T-helper 2 cell treated with Interferon-gamma antibody and Interleukin-4, amounts not matched to agents 5 μg/mL and 100 μg/mL, for 36 hours (primary cell): Measurements from ENCODE around the gene AKAP17A.
"Not testable (repeated sequence)": the region's sequence is repeated elsewhere in the genome, so short reads cannot be mapped to it uniquely, and the experiment has no call there.

Experiments
- DNase-seq: peaks from one replicate; pipeline ENCODE4 v3.0.0; 2021; ENCODE audit warnings: low spot score
- H3K27ac Mint-ChIP-seq: one replicate; pipeline ENCODE4 v1.8.0; 2021; ENCODE audit warnings: mild to moderate bottlenecking, mixed read lengths
- H3K27me3 Mint-ChIP-seq: one replicate; pipeline ENCODE4 v1.8.0; 2021; ENCODE audit warnings: low read depth, mixed read lengths
- H3K36me3 Mint-ChIP-seq: one replicate; pipeline ENCODE4 v1.8.0; 2021; ENCODE audit warnings: low read depth, mixed read lengths
- H3K4me1 Mint-ChIP-seq: one replicate; pipeline ENCODE4 v1.8.0; 2021; ENCODE audit warnings: low read depth, mixed read lengths
- H3K4me3 Mint-ChIP-seq: one replicate; pipeline ENCODE4 v1.8.0; 2022; ENCODE audit warnings: mild to moderate bottlenecking, moderate library complexity, mixed read lengths
- H3K9me3 Mint-ChIP-seq: one replicate; pipeline ENCODE4 v1.8.0; 2021; ENCODE audit warnings: mixed read lengths

Gene AKAP17A, protein sequence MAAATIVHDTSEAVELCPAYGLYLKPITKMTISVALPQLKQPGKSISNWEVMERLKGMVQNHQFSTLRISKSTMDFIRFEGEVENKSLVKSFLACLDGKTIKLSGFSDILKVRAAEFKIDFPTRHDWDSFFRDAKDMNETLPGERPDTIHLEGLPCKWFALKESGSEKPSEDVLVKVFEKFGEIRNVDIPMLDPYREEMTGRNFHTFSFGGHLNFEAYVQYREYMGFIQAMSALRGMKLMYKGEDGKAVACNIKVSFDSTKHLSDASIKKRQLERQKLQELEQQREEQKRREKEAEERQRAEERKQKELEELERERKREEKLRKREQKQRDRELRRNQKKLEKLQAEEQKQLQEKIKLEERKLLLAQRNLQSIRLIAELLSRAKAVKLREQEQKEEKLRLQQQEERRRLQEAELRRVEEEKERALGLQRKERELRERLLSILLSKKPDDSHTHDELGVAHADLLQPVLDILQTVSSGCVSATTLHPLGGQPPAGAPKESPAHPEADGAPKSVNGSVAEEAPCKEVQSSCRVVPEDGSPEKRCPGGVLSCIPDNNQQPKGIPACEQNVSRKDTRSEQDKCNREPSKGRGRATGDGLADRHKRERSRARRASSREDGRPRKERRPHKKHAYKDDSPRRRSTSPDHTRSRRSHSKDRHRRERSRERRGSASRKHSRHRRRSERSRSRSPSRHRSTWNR

GRCh38 chrX:1591102-1591862 lies at the start of gene AKAP17A:
AKAP17A (plus strand) TSS chrX:1591604; CDS start chrX:1593463, 1,859 bp downstream.
- Mint-ChIP-seq H3K9me3 (no peaks in the 10 kb centered on the region), H3K27ac (peak within 1 kb of the TSS; percentile 91), H3K4me3 (peak within 1 kb of the TSS; percentile 95), H3K27me3 (no peaks in the 10 kb centered on the region), H3K4me1 (peaks cover 17% of the 10 kb centered on the region), H3K36me3 (peaks cover 36% of the 10 kb centered on the region)
- peak; percentile 99 for DNase-seq

GRCh38 chrX:1542994-1543725 lies 48.2 kb upstream of the AKAP17A start:
- Mint-ChIP-seq H3K9me3 (no peaks in the 10 kb centered on the region), H3K36me3 (peaks cover 7% of the 10 kb centered on the region), H3K4me3 (no peak overlapping the region), H3K4me1 (peaks cover 5% of the 10 kb centered on the region), H3K27ac (no peak overlapping the region), H3K27me3 (no peaks in the 10 kb centered on the region)
- no peak for DNase-seq

DNA sequence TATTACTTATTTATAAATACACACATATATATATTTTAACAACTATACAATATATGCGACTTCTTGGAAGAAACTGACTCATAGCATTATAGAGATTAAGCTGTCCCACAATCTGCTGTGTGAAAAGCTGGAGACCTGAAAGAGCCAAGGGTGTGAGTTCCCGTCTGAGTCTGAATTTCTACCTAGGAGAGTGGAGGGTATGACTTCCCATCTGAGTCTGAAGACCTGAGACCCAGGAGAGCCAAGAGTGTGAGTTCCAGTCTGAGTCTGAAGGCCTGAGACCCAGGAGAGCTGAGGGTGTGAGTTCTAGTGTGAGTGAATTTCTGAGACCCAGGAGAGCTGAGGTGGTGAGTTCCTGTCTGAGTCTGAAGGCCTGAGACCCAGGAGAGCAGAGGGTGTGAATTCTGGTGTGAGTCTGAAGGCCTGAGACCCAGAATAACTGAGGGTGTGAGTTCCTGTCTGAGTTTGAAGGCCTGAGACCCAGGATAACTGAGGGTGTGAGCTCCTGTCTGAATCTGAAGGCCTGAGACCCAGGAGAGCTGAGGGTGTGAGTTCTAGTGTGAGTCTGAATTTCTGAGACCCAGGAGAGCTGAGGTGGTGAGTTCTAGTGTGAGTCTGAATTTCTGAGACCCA lies 45.5 kb upstream of the AKAP17A start:
- Mint-ChIP-seq H3K27ac (peak overlapping the region; percentile 45), H3K27me3 (no peaks in the 10 kb centered on the region), H3K4me3 (no peak overlapping the region), H3K4me1 (peaks cover 6% of the 10 kb centered on the region), H3K9me3 (peaks cover 3% of the 10 kb centered on the region), H3K36me3 (peaks cover 9% of the 10 kb centered on the region)
- no peak for DNase-seq

- peaks cover 12% of the 10 kb centered on the region for H3K36me3 Mint-ChIP-seq
- H3K4me3 Mint-ChIP-seq, result no peak overlapping the region
- H3K4me1 Mint-ChIP-seq, result peaks cover 13% of the 10 kb centered on the region
- DNase-seq, result no peak
- peaks cover 5% of the 10 kb centered on the region for H3K9me3 Mint-ChIP-seq
- H3K27ac Mint-ChIP-seq, result no peak overlapping the region
- H3K27me3 Mint-ChIP-seq, result peaks cover 3% of the 10 kb centered on the region
Observed at GRCh38 chrX:1546691-1547251, 44.6 kb upstream of the AKAP17A start.

DNA sequence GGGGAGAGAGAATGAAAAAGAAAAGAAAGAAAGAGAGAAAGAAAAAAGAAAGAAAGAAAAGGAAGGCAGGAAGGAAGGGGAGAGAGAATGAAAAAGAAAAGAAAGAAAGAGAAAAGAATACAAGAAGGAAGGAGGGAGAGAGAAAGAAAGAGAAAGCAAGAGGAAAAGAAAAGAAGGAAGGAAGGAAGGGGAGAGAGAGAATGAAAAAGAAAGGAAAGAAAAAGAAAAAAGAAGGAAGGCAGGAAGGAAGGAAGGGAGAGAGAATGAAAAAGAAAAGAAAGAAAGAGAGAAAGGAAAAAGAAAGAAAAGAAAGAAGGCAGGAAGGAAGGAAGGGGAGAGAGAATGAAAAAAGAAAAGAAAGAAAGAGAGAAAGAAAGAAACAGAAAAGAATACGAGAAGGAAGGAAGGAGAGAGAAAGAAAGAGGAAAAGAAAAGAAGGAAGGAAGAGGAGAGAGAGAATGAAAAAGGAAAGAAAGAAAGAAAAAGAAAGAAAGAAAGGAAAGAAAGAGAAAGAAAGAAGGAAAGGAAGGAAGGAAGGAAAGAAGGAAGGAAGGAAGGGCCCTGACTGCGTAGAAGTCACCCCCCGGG lies 39.4 kb upstream of the AKAP17A start:
- Mint-ChIP-seq H3K27ac (peak overlapping the region; percentile 77), H3K4me3 (peak overlapping the region; percentile 29), H3K36me3 (peaks cover 27% of the 10 kb centered on the region)

DNA sequence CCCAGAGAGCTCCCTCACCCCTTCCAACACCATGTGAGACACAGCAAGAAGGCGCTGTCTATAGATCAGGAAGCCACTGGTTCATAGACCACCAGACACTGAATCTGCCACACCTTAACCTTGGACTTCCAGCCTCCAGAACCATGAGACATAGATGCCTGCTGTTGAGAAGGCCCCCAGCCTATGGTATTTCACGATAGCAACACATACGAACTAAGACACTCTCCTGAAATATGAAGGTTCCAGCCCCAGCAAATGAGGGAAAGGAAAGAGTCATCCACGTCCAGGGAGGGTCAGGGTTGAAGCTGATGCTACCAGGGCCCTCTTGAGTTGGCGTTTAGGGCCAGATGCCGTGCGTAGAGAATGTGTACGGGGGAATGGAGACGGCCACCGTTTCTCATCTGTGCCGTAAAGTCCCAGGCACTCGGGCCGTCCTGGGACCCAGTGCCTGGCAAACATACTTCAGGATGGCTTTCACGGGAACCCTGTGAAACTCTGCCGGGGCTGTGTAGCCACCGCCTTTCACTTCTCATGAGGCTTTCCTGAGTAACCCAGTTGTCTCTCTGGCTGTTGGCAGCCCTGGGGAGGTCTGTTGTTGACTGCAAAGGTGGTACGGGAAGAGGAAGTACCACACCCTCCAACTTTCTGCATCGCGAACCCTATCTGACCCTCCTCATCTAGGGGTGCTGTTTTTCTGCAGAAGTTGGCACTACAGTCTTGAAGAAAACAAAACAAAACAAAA lies 36.8 kb upstream of the AKAP17A start:
- peaks cover 46% of the 10 kb centered on the region for H3K4me1 Mint-ChIP-seq
- no peak for DNase-seq
- H3K27me3 Mint-ChIP-seq, result peaks cover 13% of the 10 kb centered on the region
- peak overlapping the region; percentile 60 for H3K4me3 Mint-ChIP-seq
- peaks cover 22% of the 10 kb centered on the region for H3K9me3 Mint-ChIP-seq
- H3K36me3 Mint-ChIP-seq, result peaks cover 27% of the 10 kb centered on the region
- H3K27ac Mint-ChIP-seq, result peak overlapping the region; percentile 92

More for the DNA sequence above, 39.4 kb upstream of the AKAP17A start:
- no peak for DNase-seq
- Mint-ChIP-seq H3K27me3 (peaks cover 13% of the 10 kb centered on the region), H3K9me3 (peaks cover 25% of the 10 kb centered on the region), H3K4me1 (peaks cover 35% of the 10 kb centered on the region)

- peaks cover 46% of the 10 kb centered on the region for H3K4me1 Mint-ChIP-seq
- peaks cover 13% of the 10 kb centered on the region for H3K27me3 Mint-ChIP-seq
- no peak for DNase-seq
- peak overlapping the region; percentile 92 for H3K27ac Mint-ChIP-seq
- H3K4me3 Mint-ChIP-seq, result peak overlapping the region; percentile 60
- peaks cover 22% of the 10 kb centered on the region for H3K9me3 Mint-ChIP-seq
- peaks cover 25% of the 10 kb centered on the region for H3K36me3 Mint-ChIP-seq
Observed at GRCh38 chrX:1555370-1555769, 36.0 kb upstream of the AKAP17A start.

DNA sequence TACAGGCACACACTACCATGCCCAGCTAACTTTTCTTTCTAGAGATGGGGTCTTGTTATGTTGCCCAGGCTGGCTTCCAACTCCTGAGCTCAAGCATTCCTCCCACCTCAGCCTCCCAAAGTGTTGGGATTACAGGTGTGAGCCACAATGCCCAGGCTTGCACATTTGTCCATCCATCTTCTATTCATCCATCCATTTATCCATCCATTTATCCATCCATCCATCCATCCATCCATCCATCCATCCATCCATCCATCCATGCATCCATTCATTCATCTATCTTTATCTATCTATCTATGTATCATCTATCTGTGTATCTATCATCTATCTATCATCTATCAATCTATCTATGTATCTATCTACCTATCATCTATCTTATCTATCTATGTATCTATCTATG lies 34.0 kb upstream of the AKAP17A start:
- not testable (repeated sequence) for H3K27ac Mint-ChIP-seq, DNase-seq, H3K4me3 Mint-ChIP-seq
- peaks cover 12% of the 10 kb centered on the region for H3K27me3 Mint-ChIP-seq
- H3K36me3 Mint-ChIP-seq, result peaks cover 16% of the 10 kb centered on the region
- peaks cover 40% of the 10 kb centered on the region for H3K4me1 Mint-ChIP-seq
- H3K9me3 Mint-ChIP-seq, result peaks cover 13% of the 10 kb centered on the region

DNA sequence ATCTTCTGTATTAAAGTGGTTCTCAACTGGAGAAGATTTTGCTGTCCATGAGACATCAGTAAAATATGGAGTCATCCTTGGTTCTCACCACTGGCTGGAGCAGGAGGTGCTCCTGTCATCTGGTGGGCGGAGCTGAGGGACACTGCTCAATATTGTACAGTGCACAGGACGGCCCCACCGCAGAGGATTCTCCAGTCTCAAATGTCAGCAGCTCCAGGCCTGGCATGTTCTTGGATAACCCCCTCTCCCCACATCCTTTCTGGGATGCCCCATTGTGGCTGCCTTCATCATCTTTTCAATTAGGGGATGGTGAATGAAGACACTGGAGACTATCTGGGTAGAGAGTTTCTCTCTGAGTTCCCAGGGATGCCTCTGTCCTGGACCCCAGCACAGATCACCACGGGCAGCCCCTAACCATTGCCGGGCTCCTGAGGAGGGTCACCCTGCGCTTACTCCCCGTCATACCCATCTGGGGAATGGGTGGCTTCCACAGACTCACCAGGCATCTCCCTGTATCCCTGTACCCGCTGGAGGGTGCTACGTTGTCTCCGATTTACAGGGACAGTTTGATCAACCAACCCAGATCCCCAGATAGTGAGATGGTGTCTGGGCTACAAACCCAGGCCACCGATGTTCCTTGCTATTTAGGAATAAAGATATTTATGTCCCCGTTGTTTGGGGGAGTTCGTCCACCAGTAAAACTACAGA lies 32.5 kb upstream of the AKAP17A start:
- H3K4me1 Mint-ChIP-seq, result peaks cover 44% of the 10 kb centered on the region
- H3K36me3 Mint-ChIP-seq, result peaks cover 14% of the 10 kb centered on the region
- peaks cover 8% of the 10 kb centered on the region for H3K9me3 Mint-ChIP-seq
- DNase-seq, result no peak
- H3K4me3 Mint-ChIP-seq, result no peak overlapping the region
- peaks cover 12% of the 10 kb centered on the region for H3K27me3 Mint-ChIP-seq
- H3K27ac Mint-ChIP-seq, result no peak overlapping the region

- DNase-seq, result no peak
- H3K4me1 Mint-ChIP-seq, result peaks cover 50% of the 10 kb centered on the region
- no peak overlapping the region for H3K4me3 Mint-ChIP-seq
- H3K36me3 Mint-ChIP-seq, result peaks cover 4% of the 10 kb centered on the region
- peaks cover 12% of the 10 kb centered on the region for H3K27me3 Mint-ChIP-seq
- no peaks in the 10 kb centered on the region for H3K9me3 Mint-ChIP-seq
- H3K27ac Mint-ChIP-seq, result peak overlapping the region; percentile 23
Observed at GRCh38 chrX:1561164-1561563, 30.2 kb upstream of the AKAP17A start.

DNA sequence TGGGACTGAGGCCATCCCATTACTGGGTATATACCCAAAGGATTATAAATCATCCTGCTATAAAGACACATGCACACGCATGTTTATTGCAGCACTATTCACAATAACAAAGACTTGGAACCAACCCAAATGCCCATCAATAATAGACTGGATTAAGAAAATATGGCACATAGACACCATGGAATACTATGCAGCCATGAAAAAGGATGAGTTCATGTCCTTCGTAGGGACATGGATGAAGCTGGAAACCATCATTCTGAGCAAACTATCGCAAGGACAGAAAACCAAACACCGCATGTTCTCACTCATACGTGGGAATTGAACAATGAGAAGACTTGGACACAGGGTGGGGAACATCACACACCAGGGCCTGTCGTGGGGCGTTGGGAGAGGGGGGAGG lies 27.3 kb upstream of the AKAP17A start:
- peak overlapping the region; percentile 2 for H3K4me3 Mint-ChIP-seq
- H3K9me3 Mint-ChIP-seq, H3K36me3 Mint-ChIP-seq, DNase-seq: not testable (repeated sequence)
- peaks cover 45% of the 10 kb centered on the region for H3K4me1 Mint-ChIP-seq
- H3K27ac Mint-ChIP-seq, result peak overlapping the region; percentile 2
- peaks cover 12% of the 10 kb centered on the region for H3K27me3 Mint-ChIP-seq
